Cardiac fibroblast (primary cell): ENCODE results near the gene IKZF1.

Source experiments
- DNase-seq, 2 donors: peaks; one replicate each; pipeline versions ENCODE4 v3.0.0 to v3.0.0-alpha.2; 2010; ENCODE audit warnings: low read depth in 2 of 2
- H3K4me3 ChIP-seq, 2 donors: replicated peaks in 1 of 2; 1 replicate in 1 of 2; 2 replicates in 1 of 2; pipeline ENCODE4 v1.5.1; 2011; ENCODE audit warnings: low read depth in 2 of 2, low read length in 2 of 2, mild to moderate bottlenecking in 2 of 2, moderate library complexity in 1 of 2
- CTCF ChIP-seq: IDR thresholded peaks from one replicate; pipeline ENCODE4 v1.5.1; 2011; ENCODE audit warnings: low read depth, mild to moderate bottlenecking, low read length, inconsistent platforms

IKZF1 gene

GRCh38 chr7:50446542-50446960, 142.0 kb downstream of the IKZF1 start:
- H3K4me3 ChIP-seq, result no peak overlapping the region
- TF ChIP-seq CTCF, result no peak
- peak in 1 of 2 donors; percentile 91 for DNase-seq

- no peak for TF ChIP-seq CTCF
- DNase-seq, result no peak
- no peak overlapping the region for H3K4me3 ChIP-seq
These were observed 144.3 kb downstream of the IKZF1 start for GRCh38 chr7:50448823-50449222.

GRCh38 chr7:50449501-50449880, 145.0 kb downstream of the IKZF1 start:
- TF ChIP-seq CTCF, result no peak
- no peak for DNase-seq
- peak overlapping the region; percentile 89 to 97 for H3K4me3 ChIP-seq

- no peak for TF ChIP-seq CTCF
- DNase-seq, result peak; percentile 68 to 84
- peak within 1 kb of the TSS; percentile 89 to 97 for H3K4me3 ChIP-seq
These were observed 145.5 kb downstream of the IKZF1 start, which contains the start of gene FIGNL1 for GRCh38 chr7:50449881-50450589. Gene FIGNL1 (minus strand): TSS chr7:50450350. CDS start chr7:50447287, 3,063 bp downstream.

- DNase-seq, result no peak
These were observed 146.1 kb downstream of the IKZF1 start for GRCh38 chr7:50450590-50451032.

More at GRCh38 chr7:50450590-50451032, 146.1 kb downstream of the IKZF1 start:
- no peak for TF ChIP-seq CTCF
- H3K4me3 ChIP-seq, result peak overlapping the region; percentile 89 to 97
